Activated CD8-positive, alpha-beta memory T cell treated with anti-CD3 and anti-CD28 coated beads, Interleukin-2, amount 50 U/mL, for 4 hours (primary cell): ENCODE data around the gene MAPKBP1.

ENCODE experiments used
- DNase-seq: peaks from one replicate; pipeline ENCODE4 v3.0.0-alpha.2; 2020

Gene MAPKBP1

GRCh38 chr15:41806291-41807181, 32.3 kb downstream of the MAPKBP1 start:
- DNase-seq = no peak

- DNase-seq = no peak
Observed at GRCh38 chr15:41809121-41809520, 34.8 kb downstream of the MAPKBP1 start.

- DNase-seq = no peak
Observed at GRCh38 chr15:41809526-41810220, 35.4 kb downstream of the MAPKBP1 start.

GRCh38 chr15:41810651-41811431, 36.6 kb downstream of the MAPKBP1 start:
- no peak for DNase-seq

GRCh38 chr15:41811432-41812195, 37.3 kb downstream of the MAPKBP1 start:
- DNase-seq = peak; percentile 79

DNA sequence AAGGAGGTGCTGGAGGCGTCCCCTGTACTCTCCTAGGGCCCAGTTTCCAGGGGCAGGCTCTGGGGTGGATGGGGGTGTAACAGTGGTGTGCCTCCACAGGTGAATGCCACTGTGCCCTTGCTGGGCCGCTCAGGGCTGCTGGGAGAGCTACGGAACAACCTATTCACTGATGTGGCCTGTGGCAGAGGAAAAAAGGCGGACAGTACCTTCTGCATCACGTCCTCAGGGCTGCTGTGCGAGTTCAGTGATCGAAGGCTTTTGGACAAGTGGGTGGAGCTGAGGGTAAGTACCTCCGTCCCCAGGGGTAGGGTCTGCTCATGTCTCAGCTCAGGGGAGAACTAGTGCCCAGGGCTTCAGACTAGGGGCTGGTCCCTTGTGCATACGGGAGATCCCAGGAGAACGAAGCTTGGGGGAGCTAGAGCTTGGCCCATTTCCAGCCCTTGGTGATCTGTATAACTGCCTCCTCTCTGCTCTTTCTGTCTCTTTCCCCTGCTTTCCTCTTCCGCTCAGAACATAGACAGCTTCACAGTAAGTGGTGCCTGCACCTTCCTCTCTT, 38.6 kb downstream of the MAPKBP1 start:
- no peak for DNase-seq

- DNase-seq = no peak
Observed at GRCh38 chr15:41813426-41813825, 39.1 kb downstream of the MAPKBP1 start.

GRCh38 chr15:41814534-41814933, 40.2 kb downstream of the MAPKBP1 start:
- no peak for DNase-seq

DNA sequence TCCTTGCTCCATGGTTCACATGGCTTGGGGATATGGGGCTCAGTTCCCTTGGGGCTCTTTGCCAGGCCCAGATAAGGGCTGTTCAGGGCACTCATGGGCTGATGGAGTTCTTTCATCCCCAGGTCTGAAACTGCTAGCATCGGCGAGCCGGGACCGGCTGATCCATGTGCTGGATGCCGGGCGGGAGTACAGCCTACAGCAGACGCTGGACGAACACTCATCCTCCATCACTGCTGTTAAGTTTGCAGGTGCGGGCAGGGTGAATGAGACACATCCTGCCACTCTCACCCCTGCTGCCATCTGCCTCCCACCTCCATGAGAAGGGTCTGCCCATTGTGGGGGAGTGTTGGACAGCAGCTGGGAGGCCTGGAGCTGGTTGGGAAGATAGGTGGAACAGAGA, 42.5 kb downstream of the MAPKBP1 start:
- DNase-seq = no peak

DNA sequence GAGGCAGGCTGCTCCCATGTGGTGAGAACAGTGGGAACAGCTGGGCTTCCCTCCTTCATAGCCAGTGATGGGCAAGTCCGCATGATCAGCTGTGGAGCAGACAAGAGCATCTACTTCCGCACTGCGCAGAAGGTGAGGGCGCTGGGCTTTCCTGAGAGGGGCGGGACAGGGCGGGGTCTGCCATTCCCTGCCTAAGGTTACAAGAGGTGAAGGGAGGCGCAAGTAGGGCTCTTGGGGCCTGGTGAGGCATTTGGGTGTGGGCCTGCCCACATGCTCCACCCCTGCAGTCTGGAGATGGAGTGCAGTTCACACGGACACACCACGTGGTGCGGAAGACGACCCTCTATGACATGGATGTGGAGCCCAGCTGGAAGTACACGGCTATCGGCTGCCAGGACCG, 43.0 kb downstream of the MAPKBP1 start:
- no peak for DNase-seq

DNA sequence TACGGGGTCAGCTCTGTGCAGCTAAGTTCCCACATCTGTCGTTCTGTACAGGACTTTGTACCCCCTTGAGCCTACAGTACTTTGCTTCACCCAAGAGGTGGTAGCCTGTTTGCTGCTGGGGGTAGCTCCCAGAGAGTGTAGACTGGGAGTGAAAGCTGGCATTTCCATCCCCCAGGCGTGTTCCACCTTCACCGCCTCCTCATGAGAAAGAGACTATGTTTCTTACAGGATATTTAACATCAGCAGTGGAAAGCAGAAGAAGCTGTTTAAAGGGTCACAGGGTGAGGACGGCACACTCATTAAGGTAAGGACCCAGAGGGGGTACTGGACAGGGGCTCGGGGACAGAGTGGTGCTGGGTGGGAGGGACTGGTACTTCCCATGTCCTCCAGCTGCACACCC, 43.5 kb downstream of the MAPKBP1 start:
- no peak for DNase-seq

DNA sequence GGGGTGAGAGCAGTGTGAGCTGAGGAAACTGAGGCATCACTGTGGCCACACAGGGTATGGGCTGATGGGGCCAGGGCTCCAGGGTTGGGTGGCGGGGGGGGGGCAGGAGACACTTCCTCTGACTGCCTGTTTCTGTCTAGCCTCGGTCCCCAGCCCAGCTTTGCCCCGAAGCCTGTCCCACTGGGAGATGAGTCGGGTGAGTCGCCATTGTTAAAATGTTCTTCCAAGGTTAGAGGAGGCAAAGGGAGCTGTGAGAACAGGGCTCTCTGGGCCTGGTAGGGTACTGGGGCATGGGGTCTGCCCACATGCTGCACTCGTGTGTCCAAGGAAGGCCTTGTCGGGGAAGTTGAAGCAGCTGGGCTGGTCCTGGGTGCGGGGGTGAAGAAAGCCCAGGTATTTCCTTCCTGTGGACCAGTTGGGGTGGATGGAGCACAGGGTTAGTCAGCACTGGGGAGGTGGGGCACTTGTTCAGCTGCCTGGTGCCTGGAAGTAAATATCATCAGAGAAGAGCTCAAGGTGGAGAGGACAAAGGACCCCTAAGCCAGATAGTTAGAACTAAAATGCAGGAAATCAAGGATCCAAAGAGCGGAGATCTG, 45.3 kb downstream of the MAPKBP1 start:
- DNase-seq = no peak

DNA sequence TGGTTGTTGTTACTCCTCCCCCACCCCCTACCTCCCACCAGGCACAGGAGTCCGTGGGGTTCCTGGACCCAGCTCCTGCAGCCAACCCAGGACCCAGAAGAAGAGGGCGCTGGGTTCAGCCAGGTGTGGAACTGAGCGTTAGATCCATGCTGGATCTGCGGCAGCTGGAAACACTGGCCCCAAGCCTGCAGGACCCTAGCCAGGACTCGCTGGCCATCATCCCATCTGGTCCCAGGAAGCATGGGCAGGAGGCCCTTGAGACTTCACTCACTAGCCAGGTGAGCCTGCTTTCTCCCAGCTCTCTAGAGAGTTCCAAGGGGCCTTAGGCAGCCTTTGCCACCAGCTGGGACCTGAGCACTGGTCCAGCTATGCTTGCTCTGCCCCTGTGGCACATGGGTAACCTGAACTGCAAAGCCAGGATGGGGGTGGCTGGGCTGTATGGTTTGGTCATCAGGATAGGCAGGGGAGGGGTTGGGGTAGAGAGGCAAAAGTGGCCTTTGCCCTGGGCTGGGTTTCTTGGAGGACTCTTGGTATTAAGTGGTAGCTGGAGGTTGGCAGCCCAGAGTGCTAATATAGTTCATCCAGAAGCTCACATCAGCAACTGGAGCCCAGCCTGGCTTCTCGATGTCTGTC, 46.6 kb downstream of the MAPKBP1 start:
- DNase-seq = no peak

DNA sequence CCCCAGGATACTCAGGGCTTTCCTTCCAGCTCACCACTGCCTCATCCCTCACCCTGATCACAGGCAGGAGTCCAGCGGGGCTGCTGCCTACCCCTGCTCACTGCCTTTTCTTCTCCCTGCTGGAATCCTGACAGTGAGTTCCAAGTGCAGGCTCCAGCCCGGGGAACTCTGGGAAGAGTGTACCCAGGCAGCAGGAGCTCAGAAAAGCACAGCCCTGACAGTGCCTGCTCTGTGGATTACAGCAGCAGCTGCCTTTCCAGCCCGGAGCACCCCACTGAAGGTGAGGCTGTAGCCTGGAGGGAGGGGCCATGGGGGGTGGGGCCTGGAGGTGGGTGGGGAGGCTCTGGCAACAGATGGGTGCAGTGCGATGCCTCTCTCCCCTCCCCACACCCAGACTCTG, 47.5 kb downstream of the MAPKBP1 start:
- no peak for DNase-seq

- DNase-seq = no peak
Observed at GRCh38 chr15:41822471-41822870, 48.2 kb downstream of the MAPKBP1 start.

DNA sequence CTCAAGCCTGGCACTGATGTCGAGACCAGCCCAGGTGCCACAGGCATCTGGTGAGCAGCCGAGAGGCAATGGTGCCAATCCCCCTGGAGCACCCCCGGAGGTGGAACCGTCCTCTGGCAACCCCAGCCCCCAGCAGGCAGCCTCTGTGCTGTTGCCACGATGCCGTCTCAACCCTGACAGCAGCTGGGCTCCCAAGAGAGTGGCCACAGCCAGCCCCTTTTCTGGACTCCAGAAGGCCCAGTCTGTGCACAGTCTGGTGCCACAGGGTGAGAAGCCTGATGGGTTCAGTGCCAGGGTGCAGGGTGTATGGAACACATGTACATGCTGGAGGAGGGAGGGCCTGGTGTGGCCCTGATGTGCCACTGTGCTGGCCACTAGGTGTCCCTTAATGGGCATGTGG, 48.7 kb downstream of the MAPKBP1 start:
- DNase-seq = no peak

GRCh38 chr15:41823502-41823901, 49.2 kb downstream of the MAPKBP1 start:
- no peak for DNase-seq

GRCh38 chr15:41824062-41824745, 49.9 kb downstream of the MAPKBP1 start:
- no peak for DNase-seq

- no peak for DNase-seq
Observed at GRCh38 chr15:41825145-41825544, 50.9 kb downstream of the MAPKBP1 start.

DNA sequence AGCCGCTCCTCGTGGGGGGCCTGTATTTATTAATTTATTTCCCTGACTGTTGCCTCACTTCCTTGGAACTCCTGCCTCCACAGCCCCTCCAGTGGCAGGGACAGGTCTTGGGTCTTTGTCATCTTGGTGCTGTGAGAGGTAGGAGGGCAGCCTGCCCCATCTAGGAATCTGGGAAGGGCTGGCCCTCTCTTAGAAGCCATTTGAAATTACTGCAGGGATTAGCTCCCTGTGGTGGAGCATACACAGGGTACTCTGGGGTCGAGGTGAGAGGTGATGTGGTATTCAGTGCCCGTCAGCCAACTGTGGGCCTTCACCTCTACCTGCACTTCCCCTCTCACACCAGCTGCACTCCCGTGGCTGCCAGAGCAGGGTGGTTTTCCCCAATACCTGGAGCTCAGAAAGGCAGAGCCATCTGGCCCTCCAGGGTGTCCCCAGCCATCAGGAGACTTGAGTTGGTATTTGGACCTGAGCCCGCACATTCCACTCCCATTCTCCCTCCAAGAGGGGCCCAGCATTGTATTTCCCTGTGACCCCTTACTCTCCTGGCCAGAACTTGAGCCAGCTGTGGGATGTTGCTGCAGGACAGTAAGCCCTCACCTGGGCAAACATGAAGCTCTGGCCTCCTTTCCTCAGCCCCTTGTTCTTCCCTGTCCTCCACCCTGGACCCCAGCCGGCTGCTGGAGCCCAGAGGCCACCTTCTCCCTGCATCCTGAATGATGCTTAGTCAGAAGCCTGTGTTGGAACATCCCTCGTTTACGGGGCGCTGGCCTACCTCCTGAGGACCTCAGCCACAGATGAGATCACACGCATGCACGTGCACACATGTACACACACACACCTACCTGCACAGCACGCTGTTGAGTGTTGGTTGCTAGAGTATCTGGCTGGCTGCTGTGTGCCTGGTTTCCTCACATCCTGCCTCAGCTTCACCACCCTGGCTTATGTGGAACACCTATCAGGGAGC, 51.6 kb downstream of the MAPKBP1 start:
- DNase-seq = no peak
